ENCODE data around the gene TMEM120B.
"Not testable (repeated sequence)": the region's sequence is repeated elsewhere in the genome, so short reads cannot be mapped to it uniquely, and the experiment has no call there.

Gene TMEM120B

GRCh38 chr12:121709478-121709961 lies 3.0 kb upstream of the TMEM120B start:
- peak; percentile 7 for TF ChIP-seq CTCF (IDR thresholded peaks at IDR 0.05; ENCODE audit: low read depth, low read length)
- DNase-seq (ENCODE audit: low read depth in 2 of 2) = peak; percentile 32 to 77
- H3K4me3 ChIP-seq (replicated peaks in 1 of 2; ENCODE audit: low read depth in 2 of 2, low read length in 2 of 2) = no peak overlapping the region

GRCh38 chr12:121711361-121712189 lies 977 bp upstream of the TMEM120B start:
- peak; percentile 34 to 36 for DNase-seq (ENCODE audit: low read depth in 2 of 2)
- H3K4me3 ChIP-seq (replicated peaks in 1 of 2; ENCODE audit: low read depth in 2 of 2, low read length in 2 of 2) = peak overlapping the region; percentile 61 to 95
- TF ChIP-seq CTCF (IDR thresholded peaks at IDR 0.05; ENCODE audit: low read depth, low read length) = no peak

GRCh38 chr12:121712190-121712460 lies 427 bp upstream of the TMEM120B start:
- no peak for TF ChIP-seq CTCF (IDR thresholded peaks at IDR 0.05; ENCODE audit: low read depth, low read length)
- DNase-seq (ENCODE audit: low read depth in 2 of 2) = peak; percentile 27 to 37

GRCh38 chr12:121713257-121713777 lies 765 bp downstream of the TMEM120B start:
- H3K4me3 ChIP-seq (replicated peaks in 1 of 2; ENCODE audit: low read depth in 2 of 2, low read length in 2 of 2) = peak overlapping the region; percentile 95 to 97
- peak; percentile 29 to 41 for DNase-seq (ENCODE audit: low read depth in 2 of 2)
- no peak for TF ChIP-seq CTCF (IDR thresholded peaks at IDR 0.05; ENCODE audit: low read depth, low read length)

More at GRCh38 chr12:121712190-121712460, 427 bp upstream of the TMEM120B start:
- H3K4me3 ChIP-seq (replicated peaks in 1 of 2; ENCODE audit: low read depth in 2 of 2, low read length in 2 of 2) = peak overlapping the region; percentile 61 to 95

GRCh38 chr12:121713793-121714192 lies 1.2 kb downstream of the TMEM120B start:
- TF ChIP-seq CTCF (IDR thresholded peaks at IDR 0.05; ENCODE audit: low read depth, low read length) = no peak
- H3K4me3 ChIP-seq (replicated peaks in 1 of 2; ENCODE audit: low read depth in 2 of 2, low read length in 2 of 2) = peak overlapping the region; percentile 95 to 97
- no peak for DNase-seq (ENCODE audit: low read depth in 2 of 2)

- not testable (repeated sequence) for DNase-seq (ENCODE audit: low read depth in 2 of 2)
Measured at GRCh38 chr12:121715055-121715454, 2.5 kb downstream of the TMEM120B start.

GRCh38 chr12:121715862-121716435 lies 3.4 kb downstream of the TMEM120B start:
- no peak for DNase-seq (ENCODE audit: low read depth in 2 of 2)
- no peak overlapping the region for H3K4me3 ChIP-seq (replicated peaks in 1 of 2; ENCODE audit: low read depth in 2 of 2, low read length in 2 of 2)
- no peak for TF ChIP-seq CTCF (IDR thresholded peaks at IDR 0.05; ENCODE audit: low read depth, low read length)

More at GRCh38 chr12:121715055-121715454, 2.5 kb downstream of the TMEM120B start:
- H3K4me3 ChIP-seq (replicated peaks in 1 of 2; ENCODE audit: low read depth in 2 of 2, low read length in 2 of 2) = not testable (repeated sequence)
